Liver (tissue), 9 donors: ENCODE data around the gene DCX. TPM values are rescaled to one million over a fixed set of nuclear protein-coding genes. Genes with fewer than 3 reads are reported as not detected.

Experiments used
- DNase-seq: peaks from one replicate; pipeline ENCODE4 v3.0.0-alpha.2; 2017; ENCODE audit warnings: low spot score
- H3K27ac ChIP-seq, 2 donors: one replicate each; pipeline ENCODE4 v1.7.0; 2013; ENCODE audit warnings: inconsistent platforms in 2 of 2, low read length in 2 of 2, control low read depth in 1 of 2, low read depth in 1 of 2, mild to moderate bottlenecking in 1 of 2
- H3K27me3 ChIP-seq, 4 donors: one replicate each; pipeline versions ENCODE4 v1.6.1 to v1.7.0; 2013; ENCODE audit warnings: low read length in 3 of 4, inconsistent platforms in 1 of 4, mild to moderate bottlenecking in 1 of 4, moderate library complexity in 1 of 4; ENCODE audit not compliant: control insufficient read depth in 4 of 4, insufficient read depth in 4 of 4
- H3K36me3 ChIP-seq, 4 donors: one replicate each; pipeline versions ENCODE4 v1.6.1 to v1.7.0; 2013; ENCODE audit warnings: low read length in 3 of 4, mild to moderate bottlenecking in 3 of 4, low read depth in 1 of 4, moderate library complexity in 1 of 4; ENCODE audit not compliant: control insufficient read depth in 4 of 4, insufficient read depth in 3 of 4
- H3K4me1 ChIP-seq, 4 donors: one replicate each; pipeline versions ENCODE4 v1.6.1 to v1.7.0; 2013; ENCODE audit warnings: low read length in 3 of 4, mild to moderate bottlenecking in 3 of 4, moderate library complexity in 1 of 4; ENCODE audit not compliant: control insufficient read depth in 4 of 4, insufficient read depth in 4 of 4
- H3K4me3 ChIP-seq, 3 donors: one replicate each; pipeline versions ENCODE4 v1.6.1 to v1.7.0; 2013; ENCODE audit warnings: low read length in 3 of 3, control low read depth in 1 of 3, low read depth in 1 of 3, mild to moderate bottlenecking in 1 of 3
- H3K9ac ChIP-seq, 2 donors: one replicate each; pipeline ENCODE4 v1.7.0; 2013; ENCODE audit warnings: low read length in 2 of 2, mild to moderate bottlenecking in 2 of 2, moderate library complexity in 2 of 2, control low read depth in 1 of 2, low read depth in 1 of 2
- H3K9me3 ChIP-seq, 4 donors: one replicate each; pipeline versions ENCODE4 v1.6.1 to v1.7.0; 2013; ENCODE audit warnings: low read length in 3 of 4; ENCODE audit not compliant: control insufficient read depth in 4 of 4
- EGR1 ChIP-seq, 2 donors: IDR thresholded peaks; 2 replicates each; pipeline ENCODE4 v1.6.1; 2016 to 2018; ENCODE audit warnings: antibody characterized with exemption in 2 of 2, low read depth in 2 of 2
- FOXA1 ChIP-seq: IDR thresholded peaks from 2 replicates; pipeline ENCODE4 v1.6.1; 2016; ENCODE audit warnings: antibody characterized with exemption
- FOXA2 ChIP-seq: IDR thresholded peaks from 2 replicates; pipeline ENCODE4 v1.6.1; 2016; ENCODE audit warnings: antibody characterized with exemption
- GABPA ChIP-seq, 2 donors: IDR thresholded peaks in 1 of 2; conservative IDR thresholded peaks in 1 of 2; 2 replicates each; pipeline ENCODE4 v1.6.1; 2016; ENCODE audit warnings: antibody characterized with exemption in 2 of 2, mild to moderate bottlenecking in 1 of 2, moderate library complexity in 1 of 2
- HNF4G ChIP-seq: IDR thresholded peaks from 2 replicates; pipeline ENCODE4 v1.6.1; 2016; ENCODE audit warnings: antibody characterized with exemption
- JUND ChIP-seq, 2 donors: IDR thresholded peaks; 2 replicates each; pipeline ENCODE4 v1.6.1; 2016; ENCODE audit warnings: antibody characterized with exemption in 2 of 2
- NR2F2 ChIP-seq: IDR thresholded peaks from 2 replicates; pipeline ENCODE4 v1.6.1; 2016; ENCODE audit warnings: antibody characterized with exemption
- RAD21 ChIP-seq, 2 donors: IDR thresholded peaks; 2 replicates each; pipeline ENCODE4 v1.6.1; 2016; ENCODE audit warnings: antibody characterized with exemption in 2 of 2, mild to moderate bottlenecking in 2 of 2
- RXRA ChIP-seq, 2 donors: IDR thresholded peaks; 2 replicates each; pipeline ENCODE4 v1.6.1; 2017 to 2018; ENCODE audit warnings: antibody characterized with exemption in 2 of 2, mild to moderate bottlenecking in 1 of 2
- SP1 ChIP-seq: IDR thresholded peaks from 2 replicates; pipeline ENCODE4 v1.6.1; 2018; ENCODE audit warnings: antibody characterized with exemption, mild to moderate bottlenecking
- TAF1 ChIP-seq: conservative IDR thresholded peaks from 2 replicates; pipeline ENCODE4 v1.6.1; 2016; ENCODE audit warnings: antibody characterized with exemption, mild to moderate bottlenecking
- YY1 ChIP-seq: IDR thresholded peaks from 2 replicates; pipeline ENCODE4 v1.6.1; 2016; ENCODE audit warnings: antibody characterized with exemption, mild to moderate bottlenecking
- WGBS: extraction: QIAGEN DNeasy Blood & Tissue Kit; methylation state at CpG from one replicate; pipeline ENCODE4 v1.1.7; 2013; 5-methylcytosine and 5-hydroxymethylcytosine counted together
- polyA plus RNA-seq, 2 donors: library from polyadenylated mRNA; stranded (reverse) in 1 of 2; unstranded in 1 of 2; fragments of 200-250 nt in 1 of 2; fragments of >200 nt in 1 of 2; fragmentation: Nextera tagmentation in 1 of 2; extraction: Ambion mirVana in 1 of 2; gene quantifications; one replicate each; pipeline versions ENCODE4 v1.2.1 to v1.2.3, GENCODE V29; 2013 to 2015
- total RNA-seq, 2 donors: library from RNA; depleted of rRNA; stranded (reverse); fragments of >200 nt; gene quantifications; one replicate each; pipeline ENCODE4 v1.2.3, GENCODE V29; 2014
- TF ChIP-seq, protein P1 (sequence below): fragments of 150-350 bp; IDR thresholded peaks from 2 replicates; pipeline ENCODE4 v1.5.1; 2017; ENCODE audit warnings: improper control_type of control experiment, low read depth, low read length; ENCODE audit not compliant: missing input control
- TF ChIP-seq, protein P2 (sequence below): IDR thresholded peaks from 2 replicates; pipeline ENCODE4 v1.6.1; 2016; ENCODE audit warnings: antibody characterized with exemption
- TF ChIP-seq, protein P3 (sequence below): IDR thresholded peaks from 2 replicates; pipeline ENCODE4 v1.6.1; 2016; ENCODE audit warnings: antibody characterized with exemption
- TF ChIP-seq, protein P4 (sequence below): IDR thresholded peaks from 2 replicates; pipeline ENCODE4 v1.6.1; 2016; ENCODE audit warnings: antibody characterized with exemption, mild to moderate bottlenecking
- TF ChIP-seq, protein P5 (sequence below): IDR thresholded peaks from 2 replicates; pipeline ENCODE4 v1.6.1; 2016; ENCODE audit warnings: antibody characterized with exemption
- donor health status: healthy.
- donor health status: healthy.
- donor health status: healthy.
- donor health status: healthy.
- donor health status: healthy.

The DCX gene
- total and polyA plus RNA-seq, 4 donors: 0.01 TPM; not detected in 3

DNA sequence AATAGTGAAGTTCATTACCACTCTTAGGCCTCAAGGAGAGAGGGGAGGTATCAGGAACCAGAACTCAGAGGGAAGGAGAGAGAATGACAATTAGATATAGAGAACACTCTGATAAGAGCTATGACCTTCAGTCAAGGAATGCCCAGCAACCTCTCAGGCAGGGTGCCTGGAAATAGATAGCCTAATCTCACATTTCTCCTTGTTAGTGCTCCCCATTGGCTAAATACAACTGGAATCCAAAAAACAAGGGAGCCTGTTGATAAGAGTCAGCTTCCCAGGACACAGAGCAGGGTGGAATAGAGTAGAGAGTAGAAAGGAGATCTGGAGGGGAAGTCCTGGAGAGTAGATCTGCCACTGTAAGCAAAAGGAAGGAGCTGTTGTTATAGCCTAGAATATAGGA, 62.1 kb downstream of the DCX start:
- no peak overlapping the region for H3K9ac ChIP-seq
- no peaks in the 10 kb centered on the region for H3K9me3 ChIP-seq
- no peak overlapping the region for H3K4me3 ChIP-seq
- no peak for DNase-seq
- no peaks in the 10 kb centered on the region for H3K4me1 ChIP-seq
- TF ChIP-seq RAD21 (IDR thresholded peaks at IDR 0.05) (no peak), FOXA1 (no peak), GABPA (IDR thresholded peaks at IDR 0.05 in 1 of 2, conservative IDR thresholded peaks at IDR 0.05 in 1 of 2) (no peak), NR2F2 (no peak), TAF1 (no peak), HNF4G (no peak), JUND (IDR thresholded peaks at IDR 0.05) (no peak), YY1 (no peak), FOXA2 (no peak), SP1 (no peak)
- TF ChIP-seq, protein P1, sequence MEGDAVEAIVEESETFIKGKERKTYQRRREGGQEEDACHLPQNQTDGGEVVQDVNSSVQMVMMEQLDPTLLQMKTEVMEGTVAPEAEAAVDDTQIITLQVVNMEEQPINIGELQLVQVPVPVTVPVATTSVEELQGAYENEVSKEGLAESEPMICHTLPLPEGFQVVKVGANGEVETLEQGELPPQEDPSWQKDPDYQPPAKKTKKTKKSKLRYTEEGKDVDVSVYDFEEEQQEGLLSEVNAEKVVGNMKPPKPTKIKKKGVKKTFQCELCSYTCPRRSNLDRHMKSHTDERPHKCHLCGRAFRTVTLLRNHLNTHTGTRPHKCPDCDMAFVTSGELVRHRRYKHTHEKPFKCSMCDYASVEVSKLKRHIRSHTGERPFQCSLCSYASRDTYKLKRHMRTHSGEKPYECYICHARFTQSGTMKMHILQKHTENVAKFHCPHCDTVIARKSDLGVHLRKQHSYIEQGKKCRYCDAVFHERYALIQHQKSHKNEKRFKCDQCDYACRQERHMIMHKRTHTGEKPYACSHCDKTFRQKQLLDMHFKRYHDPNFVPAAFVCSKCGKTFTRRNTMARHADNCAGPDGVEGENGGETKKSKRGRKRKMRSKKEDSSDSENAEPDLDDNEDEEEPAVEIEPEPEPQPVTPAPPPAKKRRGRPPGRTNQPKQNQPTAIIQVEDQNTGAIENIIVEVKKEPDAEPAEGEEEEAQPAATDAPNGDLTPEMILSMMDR: no peak
- TF ChIP-seq, protein P2, sequence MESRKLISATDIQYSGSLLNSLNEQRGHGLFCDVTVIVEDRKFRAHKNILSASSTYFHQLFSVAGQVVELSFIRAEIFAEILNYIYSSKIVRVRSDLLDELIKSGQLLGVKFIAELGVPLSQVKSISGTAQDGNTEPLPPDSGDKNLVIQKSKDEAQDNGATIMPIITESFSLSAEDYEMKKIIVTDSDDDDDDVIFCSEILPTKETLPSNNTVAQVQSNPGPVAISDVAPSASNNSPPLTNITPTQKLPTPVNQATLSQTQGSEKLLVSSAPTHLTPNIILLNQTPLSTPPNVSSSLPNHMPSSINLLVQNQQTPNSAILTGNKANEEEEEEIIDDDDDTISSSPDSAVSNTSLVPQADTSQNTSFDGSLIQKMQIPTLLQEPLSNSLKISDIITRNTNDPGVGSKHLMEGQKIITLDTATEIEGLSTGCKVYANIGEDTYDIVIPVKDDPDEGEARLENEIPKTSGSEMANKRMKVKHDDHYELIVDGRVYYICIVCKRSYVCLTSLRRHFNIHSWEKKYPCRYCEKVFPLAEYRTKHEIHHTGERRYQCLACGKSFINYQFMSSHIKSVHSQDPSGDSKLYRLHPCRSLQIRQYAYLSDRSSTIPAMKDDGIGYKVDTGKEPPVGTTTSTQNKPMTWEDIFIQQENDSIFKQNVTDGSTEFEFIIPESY: no peak
- TF ChIP-seq, protein P3, sequence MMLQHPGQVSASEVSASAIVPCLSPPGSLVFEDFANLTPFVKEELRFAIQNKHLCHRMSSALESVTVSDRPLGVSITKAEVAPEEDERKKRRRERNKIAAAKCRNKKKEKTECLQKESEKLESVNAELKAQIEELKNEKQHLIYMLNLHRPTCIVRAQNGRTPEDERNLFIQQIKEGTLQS: no peak
- TF ChIP-seq, protein P4, sequence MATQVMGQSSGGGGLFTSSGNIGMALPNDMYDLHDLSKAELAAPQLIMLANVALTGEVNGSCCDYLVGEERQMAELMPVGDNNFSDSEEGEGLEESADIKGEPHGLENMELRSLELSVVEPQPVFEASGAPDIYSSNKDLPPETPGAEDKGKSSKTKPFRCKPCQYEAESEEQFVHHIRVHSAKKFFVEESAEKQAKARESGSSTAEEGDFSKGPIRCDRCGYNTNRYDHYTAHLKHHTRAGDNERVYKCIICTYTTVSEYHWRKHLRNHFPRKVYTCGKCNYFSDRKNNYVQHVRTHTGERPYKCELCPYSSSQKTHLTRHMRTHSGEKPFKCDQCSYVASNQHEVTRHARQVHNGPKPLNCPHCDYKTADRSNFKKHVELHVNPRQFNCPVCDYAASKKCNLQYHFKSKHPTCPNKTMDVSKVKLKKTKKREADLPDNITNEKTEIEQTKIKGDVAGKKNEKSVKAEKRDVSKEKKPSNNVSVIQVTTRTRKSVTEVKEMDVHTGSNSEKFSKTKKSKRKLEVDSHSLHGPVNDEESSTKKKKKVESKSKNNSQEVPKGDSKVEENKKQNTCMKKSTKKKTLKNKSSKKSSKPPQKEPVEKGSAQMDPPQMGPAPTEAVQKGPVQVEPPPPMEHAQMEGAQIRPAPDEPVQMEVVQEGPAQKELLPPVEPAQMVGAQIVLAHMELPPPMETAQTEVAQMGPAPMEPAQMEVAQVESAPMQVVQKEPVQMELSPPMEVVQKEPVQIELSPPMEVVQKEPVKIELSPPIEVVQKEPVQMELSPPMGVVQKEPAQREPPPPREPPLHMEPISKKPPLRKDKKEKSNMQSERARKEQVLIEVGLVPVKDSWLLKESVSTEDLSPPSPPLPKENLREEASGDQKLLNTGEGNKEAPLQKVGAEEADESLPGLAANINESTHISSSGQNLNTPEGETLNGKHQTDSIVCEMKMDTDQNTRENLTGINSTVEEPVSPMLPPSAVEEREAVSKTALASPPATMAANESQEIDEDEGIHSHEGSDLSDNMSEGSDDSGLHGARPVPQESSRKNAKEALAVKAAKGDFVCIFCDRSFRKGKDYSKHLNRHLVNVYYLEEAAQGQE: no peak
- TF ChIP-seq, protein P5, sequence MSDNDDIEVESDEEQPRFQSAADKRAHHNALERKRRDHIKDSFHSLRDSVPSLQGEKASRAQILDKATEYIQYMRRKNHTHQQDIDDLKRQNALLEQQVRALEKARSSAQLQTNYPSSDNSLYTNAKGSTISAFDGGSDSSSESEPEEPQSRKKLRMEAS: no peak
- no peak overlapping the region for H3K27ac ChIP-seq
- no peaks in the 10 kb centered on the region for H3K27me3 ChIP-seq
- no peaks in the 10 kb centered on the region for H3K36me3 ChIP-seq

DNA sequence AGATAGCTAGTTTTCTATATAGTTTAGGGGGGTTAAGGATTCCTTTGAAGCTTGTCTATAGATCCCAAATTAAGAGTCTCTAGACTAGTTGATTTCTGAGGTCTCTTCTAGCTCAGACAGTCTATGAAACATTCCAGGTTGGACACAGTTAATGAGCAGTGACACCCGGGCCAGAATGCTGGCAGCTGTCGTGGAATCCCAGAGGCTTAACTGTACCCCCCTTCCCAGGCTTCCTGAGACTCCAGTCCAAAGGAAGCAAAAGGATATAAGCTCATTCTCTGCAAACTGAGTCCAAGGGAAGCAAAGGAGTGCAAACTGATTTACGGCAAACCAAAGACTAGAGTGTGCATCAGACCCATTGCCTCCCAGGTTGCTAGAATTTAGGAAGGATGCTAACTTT, 62.9 kb downstream of the DCX start:
- Histone ChIP-seq H3K9ac (no peak overlapping the region), H3K27me3 (no peaks in the 10 kb centered on the region), H3K36me3 (no peaks in the 10 kb centered on the region), H3K9me3 (no peaks in the 10 kb centered on the region), H3K27ac (no peak overlapping the region), H3K4me3 (no peak overlapping the region), H3K4me1 (no peaks in the 10 kb centered on the region)
- DNase-seq: no peak
- WGBS: 63% methylated on average over 3 of the region's 3 CpGs
- TF ChIP-seq, protein P4: no peak
- TF ChIP-seq TAF1 (no peak), RAD21 (IDR thresholded peaks at IDR 0.05) (no peak), NR2F2 (no peak), RXRA (IDR thresholded peaks at IDR 0.05) (no peak), SP1 (no peak), JUND (IDR thresholded peaks at IDR 0.05) (no peak), EGR1 (IDR thresholded peaks at IDR 0.05; ENCODE audit: low read depth in 2 of 2) (no peak)
- TF ChIP-seq, protein P3: no peak
- TF ChIP-seq, protein P1: no peak
